Measurements from ENCODE around the gene CA10. TPM values are rescaled to one million over a fixed set of nuclear protein-coding genes. Genes with fewer than 3 reads are reported as not detected.

CA10 gene
- polyA plus RNA-seq, 2 donors: 0.06 TPM; not detected in 1

GRCh38 chr17:51706093-51706492 is 452.4 kb downstream of the CA10 start:
- 86 to 87% methylated on average over 1 of the region's 1 CpG for WGBS, 2 donors
- H3K9me3 ChIP-seq (ENCODE audit: control insufficient read depth in 2 of 2, insufficient read depth in 1 of 2, low read depth in 1 of 2, low read length in 1 of 2): no peaks in the 10 kb centered on the region
- no peak overlapping the region for H3K4me3 ChIP-seq (ENCODE audit: low read depth in 1 of 2, low read length in 2 of 2)
- no peaks in the 10 kb centered on the region for H3K4me1 ChIP-seq (ENCODE audit: control insufficient read depth in 2 of 2, insufficient read depth in 2 of 2, low read length in 1 of 2)
- no peaks in the 10 kb centered on the region for H3K27me3 ChIP-seq (ENCODE audit: control insufficient read depth in 1 of 2, insufficient read depth in 2 of 2, low read length in 2 of 2)
- H3K36me3 ChIP-seq (ENCODE audit: control insufficient read depth in 2 of 2, insufficient read depth in 2 of 2, low read length in 1 of 2): no peaks in the 10 kb centered on the region
- H3K27ac ChIP-seq (ENCODE audit: low read depth in 2 of 2, low read length in 1 of 2): no peak overlapping the region

DNA sequence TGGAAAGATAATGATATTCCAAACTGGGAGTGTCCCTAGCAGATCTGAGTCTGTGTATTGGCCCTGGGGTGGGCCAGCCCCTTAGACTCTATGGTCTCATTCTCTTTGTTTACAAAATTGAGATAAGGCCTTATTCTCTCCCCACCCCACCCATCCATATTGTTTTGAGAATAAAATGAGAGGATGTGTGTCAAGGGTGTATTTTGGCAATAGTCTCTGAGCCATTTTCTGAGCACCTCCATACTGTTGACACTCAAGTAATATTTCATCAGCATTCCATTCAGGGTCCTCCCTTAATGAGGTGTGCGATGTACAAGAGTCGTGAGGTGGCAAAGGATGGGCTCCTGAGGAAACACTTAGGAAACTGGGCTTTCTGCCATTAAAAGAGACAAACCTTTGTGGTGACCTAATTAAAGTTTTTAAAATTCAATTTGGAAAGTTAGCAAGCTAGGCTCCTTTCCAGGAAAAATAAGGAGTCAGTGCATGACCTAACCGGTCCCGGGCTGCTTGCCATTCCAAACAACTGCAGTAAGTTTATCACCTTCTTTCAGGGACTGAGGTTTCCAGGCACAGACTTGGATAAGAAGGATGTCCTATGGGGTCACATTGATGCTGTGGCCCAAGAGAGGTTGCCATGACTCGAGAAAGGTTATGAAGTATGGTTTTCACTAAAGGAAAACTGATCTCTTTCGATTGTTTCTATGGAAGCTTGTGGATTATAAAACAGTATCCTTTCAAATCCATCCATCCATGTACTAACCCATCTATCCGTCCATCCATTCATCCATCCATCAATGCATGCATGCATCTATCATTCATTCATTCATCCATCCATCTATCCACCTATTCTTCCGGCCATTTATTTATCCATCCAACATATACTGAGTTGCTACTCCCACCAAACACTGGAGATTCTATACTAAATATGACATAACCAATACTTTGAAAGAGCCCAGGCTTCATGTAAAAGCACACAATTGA is 454.9 kb downstream of the CA10 start:
- Histone ChIP-seq H3K4me3 (ENCODE audit: low read depth in 1 of 2, low read length in 2 of 2) (no peak overlapping the region), H3K27ac (ENCODE audit: low read depth in 2 of 2, low read length in 1 of 2) (no peak overlapping the region), H3K36me3 (ENCODE audit: control insufficient read depth in 2 of 2, insufficient read depth in 2 of 2, low read length in 1 of 2) (no peaks in the 10 kb centered on the region), H3K4me1 (ENCODE audit: control insufficient read depth in 2 of 2, insufficient read depth in 2 of 2, low read length in 1 of 2) (no peaks in the 10 kb centered on the region), H3K9me3 (ENCODE audit: control insufficient read depth in 2 of 2, insufficient read depth in 1 of 2, low read depth in 1 of 2, low read length in 1 of 2) (no peaks in the 10 kb centered on the region), H3K27me3 (ENCODE audit: control insufficient read depth in 1 of 2, insufficient read depth in 2 of 2, low read length in 2 of 2) (no peaks in the 10 kb centered on the region)
- WGBS, 2 donors: 37 to 48% methylated on average over 8 of the region's 8 CpGs

DNA sequence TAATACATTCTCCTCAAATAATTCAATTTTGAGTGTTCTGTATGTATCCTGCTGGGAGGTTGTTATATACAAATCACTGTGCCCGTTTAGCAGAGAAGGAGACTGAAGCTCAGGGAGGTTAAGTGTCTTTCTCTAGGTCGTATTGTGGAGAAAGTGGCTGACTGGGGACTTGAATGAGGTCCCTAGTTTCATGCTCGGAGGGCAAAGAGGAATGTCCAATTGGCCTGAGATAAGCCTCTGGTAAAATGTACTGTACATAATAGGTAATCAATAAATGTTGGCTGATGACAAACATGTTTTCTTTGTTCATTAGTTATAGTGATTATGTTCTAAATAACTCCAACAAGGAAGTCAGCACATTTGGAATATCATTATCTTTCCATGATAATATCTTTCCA is 455.6 kb downstream of the CA10 start:
- WGBS, 2 donors: 56 to 64% methylated on average over 3 of the region's 3 CpGs
- Histone ChIP-seq H3K9me3 (ENCODE audit: control insufficient read depth in 2 of 2, insufficient read depth in 1 of 2, low read depth in 1 of 2, low read length in 1 of 2) (peaks cover 0 to under 1% of the 10 kb centered on the region in 2 donors), H3K4me1 (ENCODE audit: control insufficient read depth in 2 of 2, insufficient read depth in 2 of 2, low read length in 1 of 2) (no peaks in the 10 kb centered on the region), H3K36me3 (ENCODE audit: control insufficient read depth in 2 of 2, insufficient read depth in 2 of 2, low read length in 1 of 2) (no peaks in the 10 kb centered on the region), H3K4me3 (ENCODE audit: low read depth in 1 of 2, low read length in 2 of 2) (no peak overlapping the region), H3K27ac (ENCODE audit: low read depth in 2 of 2, low read length in 1 of 2) (no peak overlapping the region), H3K27me3 (ENCODE audit: control insufficient read depth in 1 of 2, insufficient read depth in 2 of 2, low read length in 2 of 2) (peaks cover 0 to 2% of the 10 kb centered on the region in 2 donors)

- Histone ChIP-seq H3K27me3 (ENCODE audit: control insufficient read depth in 1 of 2, insufficient read depth in 2 of 2, low read length in 2 of 2) (peaks cover 0 to 2% of the 10 kb centered on the region in 2 donors), H3K36me3 (ENCODE audit: control insufficient read depth in 2 of 2, insufficient read depth in 2 of 2, low read length in 1 of 2) (no peaks in the 10 kb centered on the region), H3K4me1 (ENCODE audit: control insufficient read depth in 2 of 2, insufficient read depth in 2 of 2, low read length in 1 of 2) (no peaks in the 10 kb centered on the region), H3K27ac (ENCODE audit: low read depth in 2 of 2, low read length in 1 of 2) (no peak overlapping the region), H3K4me3 (ENCODE audit: low read depth in 1 of 2, low read length in 2 of 2) (no peak overlapping the region), H3K9me3 (ENCODE audit: control insufficient read depth in 2 of 2, insufficient read depth in 1 of 2, low read depth in 1 of 2, low read length in 1 of 2) (peaks cover 0 to 3% of the 10 kb centered on the region in 2 donors)
- WGBS, 2 donors: 56 to 68% methylated on average over 2 of the region's 2 CpGs
Observed at GRCh38 chr17:51701501-51701900, 457.0 kb downstream of the CA10 start.

GRCh38 chr17:51700011-51700760 is 458.3 kb downstream of the CA10 start:
- no peaks in the 10 kb centered on the region for H3K36me3 ChIP-seq (ENCODE audit: control insufficient read depth in 2 of 2, insufficient read depth in 2 of 2, low read length in 1 of 2)
- no peak overlapping the region for H3K4me3 ChIP-seq (ENCODE audit: low read depth in 1 of 2, low read length in 2 of 2)
- H3K4me1 ChIP-seq (ENCODE audit: control insufficient read depth in 2 of 2, insufficient read depth in 2 of 2, low read length in 1 of 2): no peaks in the 10 kb centered on the region
- 91 to 92% methylated on average over 17 of the region's 17 CpGs for WGBS, 2 donors
- no peak overlapping the region for H3K27ac ChIP-seq (ENCODE audit: low read depth in 2 of 2, low read length in 1 of 2)
- peaks cover 0 to 2% of the 10 kb centered on the region in 2 donors for H3K27me3 ChIP-seq (ENCODE audit: control insufficient read depth in 1 of 2, insufficient read depth in 2 of 2, low read length in 2 of 2)
- peaks cover 0 to 3% of the 10 kb centered on the region in 2 donors for H3K9me3 ChIP-seq (ENCODE audit: control insufficient read depth in 2 of 2, insufficient read depth in 1 of 2, low read depth in 1 of 2, low read length in 1 of 2)

GRCh38 chr17:51699303-51699702 is 459.2 kb downstream of the CA10 start:
- Histone ChIP-seq H3K4me1 (ENCODE audit: control insufficient read depth in 2 of 2, insufficient read depth in 2 of 2, low read length in 1 of 2) (no peaks in the 10 kb centered on the region), H3K4me3 (ENCODE audit: low read depth in 1 of 2, low read length in 2 of 2) (no peak overlapping the region), H3K36me3 (ENCODE audit: control insufficient read depth in 2 of 2, insufficient read depth in 2 of 2, low read length in 1 of 2) (no peaks in the 10 kb centered on the region), H3K27me3 (ENCODE audit: control insufficient read depth in 1 of 2, insufficient read depth in 2 of 2, low read length in 2 of 2) (peaks cover 0 to 2% of the 10 kb centered on the region in 2 donors), H3K9me3 (ENCODE audit: control insufficient read depth in 2 of 2, insufficient read depth in 1 of 2, low read depth in 1 of 2, low read length in 1 of 2) (peaks cover 0 to 3% of the 10 kb centered on the region in 2 donors), H3K27ac (ENCODE audit: low read depth in 2 of 2, low read length in 1 of 2) (no peak overlapping the region)
- 81 to 83% methylated on average over 5 of the region's 5 CpGs for WGBS, 2 donors

DNA sequence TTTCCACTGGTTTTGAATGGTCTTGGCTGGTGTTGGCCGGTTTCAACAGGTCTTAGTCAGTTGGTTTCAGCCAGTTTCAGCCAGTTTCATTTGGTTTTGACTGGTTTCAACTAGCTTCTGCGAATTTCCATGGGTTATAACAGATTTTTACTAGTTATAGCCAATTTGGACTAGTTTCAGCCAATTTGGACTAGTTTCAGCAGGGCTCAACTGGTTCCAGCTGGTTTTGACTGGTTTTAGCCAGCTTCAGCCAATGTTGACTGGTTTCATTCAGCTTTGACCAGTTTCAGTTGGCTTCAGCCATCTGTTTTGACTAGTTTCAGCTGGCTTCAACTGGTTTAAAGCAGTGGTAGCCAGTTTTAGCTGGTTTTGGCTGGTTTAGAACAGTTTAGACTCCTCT is 465.6 kb downstream of the CA10 start:
- WGBS, 2 donors: 57 to 66% methylated on average over 2 of the region's 2 CpGs
- Histone ChIP-seq H3K27me3 (ENCODE audit: control insufficient read depth in 1 of 2, insufficient read depth in 2 of 2, low read length in 2 of 2) (no peaks in the 10 kb centered on the region), H3K9me3 (ENCODE audit: control insufficient read depth in 2 of 2, insufficient read depth in 1 of 2, low read depth in 1 of 2, low read length in 1 of 2) (peaks cover 0 to 2% of the 10 kb centered on the region in 2 donors), H3K36me3 (ENCODE audit: control insufficient read depth in 2 of 2, insufficient read depth in 2 of 2, low read length in 1 of 2) (no peaks in the 10 kb centered on the region), H3K27ac (ENCODE audit: low read depth in 2 of 2, low read length in 1 of 2) (no peak overlapping the region), H3K4me1 (ENCODE audit: control insufficient read depth in 2 of 2, insufficient read depth in 2 of 2, low read length in 1 of 2) (no peaks in the 10 kb centered on the region), H3K4me3 (ENCODE audit: low read depth in 1 of 2, low read length in 2 of 2) (no peak overlapping the region)

DNA sequence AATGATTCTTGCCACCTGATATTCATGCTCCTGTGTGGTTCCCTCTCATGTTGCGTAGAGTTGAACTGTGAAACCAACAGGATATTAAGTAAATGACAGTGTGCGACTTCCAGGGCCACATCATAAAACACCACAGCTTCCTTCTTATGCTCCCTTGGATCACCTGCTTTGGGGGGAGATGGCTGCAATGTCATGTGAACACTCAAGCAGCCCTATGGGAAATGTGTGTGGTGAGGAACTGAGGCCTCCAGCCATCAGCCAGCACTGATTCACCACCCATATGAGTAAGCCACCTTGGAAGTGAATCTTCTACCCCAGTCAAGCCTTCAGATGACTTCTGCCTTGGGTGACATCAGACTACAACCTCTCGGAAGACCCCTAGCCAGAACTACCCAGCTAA is 470.6 kb downstream of the CA10 start:
- WGBS, 2 donors: 90 to 94% methylated on average over 3 of the region's 3 CpGs

GRCh38 chr17:51685287-51685909 is 473.1 kb downstream of the CA10 start:
- Histone ChIP-seq H3K36me3 (ENCODE audit: control insufficient read depth in 2 of 2, insufficient read depth in 2 of 2, low read length in 1 of 2) (no peaks in the 10 kb centered on the region), H3K27me3 (ENCODE audit: control insufficient read depth in 1 of 2, insufficient read depth in 2 of 2, low read length in 2 of 2) (no peaks in the 10 kb centered on the region), H3K4me3 (ENCODE audit: low read depth in 1 of 2, low read length in 2 of 2) (no peak overlapping the region), H3K4me1 (ENCODE audit: control insufficient read depth in 2 of 2, insufficient read depth in 2 of 2, low read length in 1 of 2) (no peaks in the 10 kb centered on the region), H3K9me3 (ENCODE audit: control insufficient read depth in 2 of 2, insufficient read depth in 1 of 2, low read depth in 1 of 2, low read length in 1 of 2) (no peaks in the 10 kb centered on the region), H3K27ac (ENCODE audit: low read depth in 2 of 2, low read length in 1 of 2) (no peak overlapping the region)
- 60 to 65% methylated on average over 2 of the region's 2 CpGs for WGBS, 2 donors

More for the DNA sequence above, 470.6 kb downstream of the CA10 start:
- no peak overlapping the region for H3K27ac ChIP-seq (ENCODE audit: low read depth in 2 of 2, low read length in 1 of 2)
- H3K36me3 ChIP-seq (ENCODE audit: control insufficient read depth in 2 of 2, insufficient read depth in 2 of 2, low read length in 1 of 2): no peaks in the 10 kb centered on the region
- H3K4me3 ChIP-seq (ENCODE audit: low read depth in 1 of 2, low read length in 2 of 2): no peak overlapping the region
- H3K27me3 ChIP-seq (ENCODE audit: control insufficient read depth in 1 of 2, insufficient read depth in 2 of 2, low read length in 2 of 2): no peaks in the 10 kb centered on the region
- H3K9me3 ChIP-seq (ENCODE audit: control insufficient read depth in 2 of 2, insufficient read depth in 1 of 2, low read depth in 1 of 2, low read length in 1 of 2): no peaks in the 10 kb centered on the region
- no peaks in the 10 kb centered on the region for H3K4me1 ChIP-seq (ENCODE audit: control insufficient read depth in 2 of 2, insufficient read depth in 2 of 2, low read length in 1 of 2)
